Measurements from ENCODE around the gene MYO1D.
A peak's percentile ranks its signal among the peaks of the same experiment; 100 is the strongest.
"Not testable (repeated sequence)": the region's sequence is repeated elsewhere in the genome, so short reads cannot be mapped to it uniquely, and the experiment has no call there.

The MYO1D gene

DNA sequence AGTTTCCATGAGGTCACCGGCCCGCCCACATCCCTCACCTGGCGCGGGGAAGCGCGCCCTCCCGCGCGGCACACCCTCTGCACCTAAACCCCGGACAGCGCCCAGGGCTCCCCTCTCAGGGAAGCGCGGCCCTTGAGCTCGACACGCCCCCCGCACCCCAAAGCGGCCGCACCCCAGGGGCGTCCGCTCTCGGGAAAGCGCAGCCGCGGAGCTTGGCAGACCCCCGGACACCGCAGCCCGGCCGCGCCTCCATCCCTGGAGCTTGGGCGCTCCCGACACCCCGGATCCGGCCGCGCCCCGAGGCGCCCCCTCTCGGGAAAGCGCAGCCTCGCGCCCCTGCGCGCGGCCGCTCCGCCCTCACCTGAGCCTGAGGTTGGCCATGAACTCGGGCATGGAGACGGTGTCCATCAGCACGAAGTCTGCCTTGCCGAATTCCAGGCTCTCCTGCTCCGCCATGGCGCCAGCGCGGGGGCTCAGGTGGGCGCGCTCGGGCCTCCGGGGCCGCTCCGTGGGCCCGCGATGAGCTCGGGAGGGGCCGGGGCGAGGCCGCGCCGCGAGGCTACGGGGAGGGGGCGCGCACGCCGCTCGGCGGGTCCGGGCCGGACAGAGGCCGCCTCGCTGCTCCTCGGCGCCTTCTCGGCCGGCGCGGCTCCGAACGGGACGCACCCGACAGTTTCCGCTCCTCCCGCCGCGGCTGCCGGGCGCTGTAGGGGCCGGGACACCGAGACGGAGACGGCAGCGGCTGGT, at the start of gene MYO1D:
TSS of gene MYO1D (minus strand) at position 708 of the 747 bp plus-strand sequence. CDS start at position 456, 252 bp downstream.
- no peak for DNase-seq (ENCODE audit: low read depth, low spot score)

GRCh38 chr17:32926183-32926582, 49.3 kb upstream of the MYO1D start:
- no peak for DNase-seq (ENCODE audit: low read depth, low spot score)

DNA sequence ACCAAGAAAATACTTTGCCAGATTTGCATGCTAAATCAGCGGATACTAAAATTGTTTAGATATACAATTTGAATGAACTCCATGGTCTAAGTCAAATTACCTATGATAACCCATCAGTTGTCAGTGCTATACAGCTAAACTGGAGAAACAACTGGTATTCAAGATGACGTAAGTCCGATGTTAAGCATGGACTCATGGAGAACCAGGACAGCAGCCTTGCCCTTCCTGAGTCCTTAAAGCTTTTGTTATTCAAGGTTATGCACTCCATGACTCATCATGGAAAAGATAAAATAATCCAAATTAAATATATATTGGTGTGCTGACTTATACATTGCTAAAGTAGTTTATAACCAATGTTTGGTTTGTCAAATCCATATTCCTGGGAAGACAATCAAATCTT, 47.0 kb upstream of the MYO1D start:
- not testable (repeated sequence) for DNase-seq (ENCODE audit: low read depth, low spot score)

DNA sequence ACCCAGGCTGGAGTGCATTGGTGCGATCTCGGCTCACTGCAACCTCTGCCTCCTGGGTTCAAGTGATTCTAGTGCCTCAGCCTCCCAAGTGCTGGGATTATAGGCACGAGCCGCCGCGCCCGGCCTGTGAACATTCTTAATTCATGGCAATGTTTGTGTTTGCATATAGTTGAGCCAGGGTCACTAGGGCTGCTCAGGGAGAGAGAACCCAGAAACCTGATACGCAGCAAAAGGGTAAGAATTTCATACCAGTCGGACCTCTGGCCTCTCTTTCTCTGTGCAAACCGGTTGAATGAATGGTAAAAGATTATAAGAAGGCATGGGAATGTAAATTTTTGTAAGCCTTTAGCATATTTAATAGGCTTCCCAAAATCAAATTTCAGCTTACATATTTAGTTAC, 44.1 kb upstream of the MYO1D start:
- no peak for DNase-seq (ENCODE audit: low read depth, low spot score)

DNA sequence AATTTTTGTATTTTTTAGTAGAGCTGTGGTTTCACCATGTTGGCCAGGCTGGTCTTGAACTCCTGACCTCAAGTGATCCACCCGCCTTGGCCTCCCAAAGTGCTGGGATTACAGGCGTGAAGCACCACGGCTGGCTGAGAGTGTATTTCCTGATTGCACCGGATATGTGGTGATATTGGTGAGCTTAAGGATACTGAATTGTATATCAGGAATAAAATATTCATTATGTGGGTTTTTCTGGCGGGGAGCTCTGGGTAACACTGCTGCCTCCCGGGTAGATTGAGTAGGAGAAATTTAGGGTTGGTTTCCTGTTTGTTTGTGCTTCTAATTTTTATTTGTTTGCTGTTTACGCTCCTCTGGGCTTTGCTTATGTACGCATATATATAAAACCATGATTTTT, 43.4 kb upstream of the MYO1D start:
- no peak for DNase-seq (ENCODE audit: low read depth, low spot score)

- DNase-seq (ENCODE audit: low read depth, low spot score) = not testable (repeated sequence)
These were observed 43.0 kb upstream of the MYO1D start for GRCh38 chr17:32919876-32920275.

DNA sequence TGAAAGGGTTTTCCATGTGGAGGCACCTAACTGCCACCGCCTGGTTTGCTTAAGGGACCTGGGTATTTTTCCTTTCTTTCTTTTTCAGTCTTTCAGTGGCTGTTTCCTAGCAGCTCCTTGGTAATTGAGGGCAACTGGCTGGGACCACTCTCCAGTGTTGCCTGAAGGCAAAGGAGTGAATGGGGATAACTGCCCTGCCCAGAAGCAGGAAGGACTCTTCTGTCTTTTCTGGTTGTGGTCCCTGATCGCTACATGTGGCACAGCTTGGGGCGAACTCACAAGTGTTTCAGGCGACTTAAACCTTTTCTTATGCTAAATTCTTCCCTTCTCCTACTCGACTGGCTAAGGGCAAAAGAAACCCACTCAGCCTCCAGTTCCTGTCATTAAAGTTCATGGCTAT, 40.9 kb upstream of the MYO1D start:
- DNase-seq (ENCODE audit: low read depth, low spot score) = no peak

- no peak for DNase-seq (ENCODE audit: low read depth, low spot score)
These were observed 40.2 kb upstream of the MYO1D start for GRCh38 chr17:32917081-32917480.

DNA sequence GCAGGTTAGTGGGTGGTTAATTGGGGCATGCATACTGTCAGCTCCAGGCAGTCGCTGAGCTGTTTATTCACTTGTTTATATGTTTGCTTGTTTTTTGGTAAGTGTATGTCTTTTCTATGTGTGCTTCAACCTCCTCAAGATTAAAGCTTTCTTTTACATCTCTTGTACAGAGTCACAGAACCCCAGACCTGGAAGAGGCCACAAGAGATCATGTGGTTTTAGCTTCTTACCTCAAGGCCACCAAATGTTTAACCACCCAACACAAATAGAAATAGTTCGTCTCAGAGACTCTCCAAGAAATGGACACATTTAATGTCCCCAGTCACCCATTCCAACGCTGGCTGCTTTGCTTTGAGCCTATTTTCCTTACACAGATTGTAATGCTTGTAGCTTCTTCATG, 39.2 kb upstream of the MYO1D start:
- no peak for DNase-seq (ENCODE audit: low read depth, low spot score)

DNA sequence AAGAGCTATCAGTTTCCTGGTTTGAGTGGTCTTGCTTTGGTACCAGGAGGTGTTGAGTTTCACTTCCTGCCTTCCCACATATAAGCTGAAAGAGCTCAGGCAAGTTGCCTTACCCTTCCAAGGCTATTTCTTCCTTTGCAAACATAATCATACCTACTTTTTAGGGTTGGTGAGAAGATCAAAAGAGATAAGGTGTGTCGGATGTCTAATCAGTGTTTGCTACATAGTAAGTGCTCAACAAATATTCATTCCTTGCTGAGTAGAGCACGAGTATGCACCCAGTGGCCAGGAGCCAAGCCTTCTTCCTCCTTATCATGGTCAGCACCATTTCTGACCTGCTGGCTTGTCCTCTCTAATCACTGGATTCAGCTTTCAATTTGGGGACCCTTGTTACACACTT, 38.3 kb upstream of the MYO1D start:
- no peak for DNase-seq (ENCODE audit: low read depth, low spot score)

- no peak for DNase-seq (ENCODE audit: low read depth, low spot score)
These were observed 37.3 kb upstream of the MYO1D start for GRCh38 chr17:32914181-32914580.

GRCh38 chr17:32913593-32913992, 36.7 kb upstream of the MYO1D start:
- no peak for DNase-seq (ENCODE audit: low read depth, low spot score)

DNA sequence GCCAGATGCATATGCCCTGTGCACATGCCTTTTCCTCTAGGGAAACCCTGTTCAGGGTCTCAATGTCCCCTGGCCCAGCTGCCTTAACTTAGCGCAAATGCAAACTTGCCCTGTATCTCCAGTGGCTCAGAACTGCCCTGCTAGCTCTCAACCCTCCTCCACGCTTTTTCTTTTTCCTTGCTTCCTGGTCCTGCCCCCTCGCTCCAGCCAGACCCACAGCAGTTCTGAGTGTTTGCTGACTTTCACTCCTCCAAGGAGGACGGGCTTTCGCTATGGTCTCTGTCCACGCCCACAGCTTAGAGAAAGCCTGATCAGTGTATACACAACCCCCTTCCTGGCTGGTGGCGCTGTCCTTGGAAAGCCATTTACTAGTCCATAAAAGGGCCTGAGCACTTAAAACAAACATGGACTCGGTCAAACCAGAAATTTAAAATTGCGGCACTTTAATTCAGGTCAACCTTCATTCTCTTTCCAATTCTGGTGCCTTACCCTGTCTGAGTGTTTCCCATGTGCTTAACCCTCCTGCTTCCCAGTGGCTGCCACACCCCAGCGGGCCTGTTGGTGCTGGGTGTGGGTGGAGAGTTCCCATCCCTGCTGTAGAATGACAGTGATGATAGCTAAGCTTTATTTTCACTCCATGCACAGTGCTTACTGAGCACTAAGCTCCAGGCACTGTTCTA, 35.4 kb upstream of the MYO1D start:
- DNase-seq (ENCODE audit: low read depth, low spot score) = no peak

DNA sequence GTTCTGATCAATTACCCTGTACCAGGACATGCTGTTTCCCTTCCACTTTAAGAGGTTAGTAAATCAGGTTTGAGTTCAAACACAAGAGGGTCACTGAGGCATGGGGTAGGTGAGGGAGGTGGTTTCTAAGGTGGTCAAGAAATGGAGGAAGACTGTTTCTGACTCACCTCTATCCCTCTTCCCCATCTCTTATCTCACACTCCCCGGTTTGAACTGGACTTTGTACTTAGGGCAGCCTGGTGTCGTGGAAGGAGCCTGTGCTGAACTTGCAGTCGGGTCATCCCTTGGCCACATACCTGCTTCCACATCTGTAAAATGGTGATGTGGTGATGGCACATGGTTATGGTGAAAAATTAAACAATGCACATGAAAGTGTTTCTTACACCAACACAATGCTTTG, 33.8 kb upstream of the MYO1D start:
- DNase-seq (ENCODE audit: low read depth, low spot score) = no peak

DNA sequence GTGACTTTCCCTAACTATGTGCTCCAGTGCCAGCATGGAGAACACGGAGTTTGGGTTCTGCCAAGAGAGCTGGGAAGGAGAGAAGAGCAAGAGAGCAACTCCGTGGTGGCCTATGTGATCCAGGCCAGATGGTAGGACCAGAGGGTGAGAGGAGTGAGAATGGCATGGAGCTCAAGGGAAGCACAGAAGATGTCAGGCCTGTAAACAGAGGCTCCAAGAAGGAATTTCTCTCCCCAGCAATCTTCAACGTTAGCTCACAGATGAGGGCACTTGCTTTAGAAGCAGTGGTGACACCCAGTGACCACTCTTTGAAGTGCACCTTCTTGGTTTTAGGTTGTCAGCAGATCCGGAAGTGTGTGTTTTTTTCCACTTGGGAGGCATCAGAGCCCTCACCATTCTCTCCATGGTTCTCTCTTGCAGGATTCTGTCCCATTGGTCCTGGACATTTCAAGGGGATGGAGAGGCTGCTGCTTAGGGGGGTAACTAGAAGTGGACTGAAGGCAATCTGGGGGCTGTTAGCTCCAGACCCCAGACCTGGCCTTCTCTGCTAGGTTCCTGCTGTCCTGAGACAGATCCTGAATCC, 33.0 kb upstream of the MYO1D start:
- DNase-seq (ENCODE audit: low read depth, low spot score) = peak; percentile 62

- DNase-seq (ENCODE audit: low read depth, low spot score) = no peak
These were observed 30.7 kb upstream of the MYO1D start for GRCh38 chr17:32907583-32907982.

DNA sequence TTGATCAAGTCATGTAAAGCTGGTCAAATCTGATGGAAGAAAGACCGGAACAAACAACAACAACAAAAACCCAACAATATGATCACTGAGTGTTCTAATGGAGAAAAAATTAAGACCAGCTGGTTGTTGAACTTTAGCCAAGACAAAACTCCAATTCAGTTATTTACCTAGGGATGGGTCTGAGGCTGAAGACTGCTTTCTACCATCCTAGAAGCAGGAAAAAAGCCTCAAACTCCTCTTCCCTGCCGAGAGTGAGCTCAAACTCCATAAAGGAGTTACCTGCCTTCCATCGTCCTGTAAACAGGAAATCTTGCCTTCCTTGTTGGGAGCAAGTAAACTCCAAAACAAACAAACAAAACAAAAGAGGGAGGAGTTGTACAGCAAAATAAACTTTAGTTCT, 28.0 kb upstream of the MYO1D start:
- DNase-seq (ENCODE audit: low read depth, low spot score) = no peak

- no peak for DNase-seq (ENCODE audit: low read depth, low spot score)
These were observed 27.1 kb upstream of the MYO1D start for GRCh38 chr17:32903774-32904673.

DNA sequence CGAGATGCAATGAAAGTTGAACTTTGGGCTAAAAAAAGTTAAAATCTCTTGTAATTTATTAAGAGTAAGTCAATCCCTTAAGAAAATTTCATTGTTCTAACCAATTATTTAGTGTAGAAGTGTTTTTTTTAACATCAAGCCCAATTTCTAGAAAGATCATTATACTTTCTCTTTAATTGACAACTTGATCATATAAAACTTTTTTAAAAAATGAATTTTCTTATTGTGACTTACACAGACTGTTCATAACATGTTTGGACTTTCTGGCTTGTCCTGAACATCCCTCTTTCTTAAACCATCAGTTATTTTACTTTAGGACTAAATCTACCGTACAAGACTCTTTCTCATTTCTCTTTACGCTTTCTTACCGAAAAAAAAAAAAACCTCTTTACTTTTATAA, 24.8 kb upstream of the MYO1D start:
- DNase-seq (ENCODE audit: low read depth, low spot score) = no peak

- DNase-seq (ENCODE audit: low read depth, low spot score) = no peak
These were observed 22.5 kb upstream of the MYO1D start for GRCh38 chr17:32899236-32900013.

GRCh38 chr17:32896647-32897258, 19.8 kb upstream of the MYO1D start:
- DNase-seq (ENCODE audit: low read depth, low spot score) = no peak
